ENCODE measurements around the gene SELENOS. TPM values are rescaled to one million over a fixed set of nuclear protein-coding genes. Genes with fewer than 3 reads are reported as not detected.

Gene SELENOS
- polyA plus RNA-seq, 1 donor from 2014 or later = 136 TPM

DNA sequence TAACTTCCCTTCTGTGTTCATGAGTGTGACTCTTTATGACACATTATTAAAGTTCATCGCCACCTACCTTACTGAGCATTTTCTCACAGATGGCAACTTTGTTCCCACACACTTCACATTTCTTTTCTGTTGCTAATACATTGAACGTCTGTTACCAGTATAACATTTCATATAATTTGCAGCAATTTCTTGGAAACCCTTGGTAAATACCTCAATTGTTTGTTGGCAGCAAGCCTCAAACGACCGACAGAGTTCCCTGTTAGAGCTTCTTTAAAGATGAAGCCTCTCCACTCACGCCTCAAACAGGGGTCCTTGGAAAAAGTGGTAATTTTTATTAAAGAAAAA, 22.3 kb downstream of the SELENOS start (continued):
- TF ChIP-seq, protein P1, sequence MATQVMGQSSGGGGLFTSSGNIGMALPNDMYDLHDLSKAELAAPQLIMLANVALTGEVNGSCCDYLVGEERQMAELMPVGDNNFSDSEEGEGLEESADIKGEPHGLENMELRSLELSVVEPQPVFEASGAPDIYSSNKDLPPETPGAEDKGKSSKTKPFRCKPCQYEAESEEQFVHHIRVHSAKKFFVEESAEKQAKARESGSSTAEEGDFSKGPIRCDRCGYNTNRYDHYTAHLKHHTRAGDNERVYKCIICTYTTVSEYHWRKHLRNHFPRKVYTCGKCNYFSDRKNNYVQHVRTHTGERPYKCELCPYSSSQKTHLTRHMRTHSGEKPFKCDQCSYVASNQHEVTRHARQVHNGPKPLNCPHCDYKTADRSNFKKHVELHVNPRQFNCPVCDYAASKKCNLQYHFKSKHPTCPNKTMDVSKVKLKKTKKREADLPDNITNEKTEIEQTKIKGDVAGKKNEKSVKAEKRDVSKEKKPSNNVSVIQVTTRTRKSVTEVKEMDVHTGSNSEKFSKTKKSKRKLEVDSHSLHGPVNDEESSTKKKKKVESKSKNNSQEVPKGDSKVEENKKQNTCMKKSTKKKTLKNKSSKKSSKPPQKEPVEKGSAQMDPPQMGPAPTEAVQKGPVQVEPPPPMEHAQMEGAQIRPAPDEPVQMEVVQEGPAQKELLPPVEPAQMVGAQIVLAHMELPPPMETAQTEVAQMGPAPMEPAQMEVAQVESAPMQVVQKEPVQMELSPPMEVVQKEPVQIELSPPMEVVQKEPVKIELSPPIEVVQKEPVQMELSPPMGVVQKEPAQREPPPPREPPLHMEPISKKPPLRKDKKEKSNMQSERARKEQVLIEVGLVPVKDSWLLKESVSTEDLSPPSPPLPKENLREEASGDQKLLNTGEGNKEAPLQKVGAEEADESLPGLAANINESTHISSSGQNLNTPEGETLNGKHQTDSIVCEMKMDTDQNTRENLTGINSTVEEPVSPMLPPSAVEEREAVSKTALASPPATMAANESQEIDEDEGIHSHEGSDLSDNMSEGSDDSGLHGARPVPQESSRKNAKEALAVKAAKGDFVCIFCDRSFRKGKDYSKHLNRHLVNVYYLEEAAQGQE (IDR thresholded peaks at IDR 0.05; ENCODE audit: borderline replicate concordance) = no peak
- no peak for TF ChIP-seq TAF1 (IDR thresholded peaks at IDR 0.05; ENCODE audit: low read depth)

DNA sequence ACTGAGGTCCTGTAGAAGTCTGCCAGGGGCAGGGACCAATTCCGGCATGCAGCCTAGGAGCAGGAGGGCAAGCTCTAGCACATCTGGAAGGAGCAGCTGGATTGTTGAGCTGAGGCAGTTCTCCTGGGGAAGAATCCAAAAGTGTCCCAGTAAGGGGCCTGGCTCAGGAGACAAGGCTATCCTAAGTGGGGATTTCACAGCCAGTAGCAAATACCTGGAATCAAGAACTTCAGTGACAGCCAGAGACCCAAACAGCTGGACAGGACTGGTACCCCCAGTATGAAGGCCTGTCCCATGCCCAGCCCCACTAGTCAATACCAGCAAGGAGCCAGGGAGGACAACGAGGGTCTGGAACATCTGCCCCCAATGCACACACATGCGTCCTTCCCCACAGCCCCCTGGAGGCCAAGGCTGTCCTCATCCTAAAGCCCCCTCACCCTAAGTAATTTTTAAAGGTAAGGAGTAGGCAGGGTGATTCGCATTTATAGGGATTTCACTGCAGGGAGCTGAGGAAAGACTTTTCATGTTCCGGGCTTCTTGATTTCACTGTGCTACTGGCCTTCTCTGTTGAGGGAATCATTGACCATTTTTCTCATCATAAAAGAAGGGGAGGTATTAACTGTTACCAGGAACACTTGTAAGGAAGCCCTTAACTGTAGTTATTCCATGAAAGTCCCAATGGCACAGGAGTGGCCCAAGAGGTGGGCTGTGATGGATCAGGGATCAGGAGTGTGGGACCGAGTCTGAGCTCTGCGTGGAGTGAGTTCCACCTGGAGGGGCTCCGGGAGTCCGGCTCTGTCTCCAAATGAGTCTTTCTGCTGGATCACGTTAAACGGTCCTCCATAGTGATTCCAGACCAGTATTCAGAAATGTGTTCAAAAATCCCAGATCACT, 22.9 kb downstream of the SELENOS start:
- H3K27me3 ChIP-seq (ENCODE audit: insufficient read depth, low read depth, low read length) = no peaks in the 10 kb centered on the region
- peaks cover 13% of the 10 kb centered on the region for H3K79me2 ChIP-seq (replicated peaks; ENCODE audit: insufficient read depth, low read length)
- H3K36me3 ChIP-seq (ENCODE audit: insufficient read depth, low read length) = no peaks in the 10 kb centered on the region
- H4K20me1 ChIP-seq (ENCODE audit: insufficient read depth) = no peaks in the 10 kb centered on the region
- no peak overlapping the region for H2AFZ ChIP-seq (ENCODE audit: low read depth, low read length)
- no peak overlapping the region for H3K9ac ChIP-seq (ENCODE audit: low read length)
- peaks cover 3% of the 10 kb centered on the region for H3F3A ChIP-seq (ENCODE audit: insufficient read depth, low read length, poor library complexity, severe bottlenecking)
- TF ChIP-seq TAF1 (IDR thresholded peaks at IDR 0.05; ENCODE audit: low read depth) = no peak
- TF ChIP-seq RAD21 (conservative IDR thresholded peaks at IDR 0.05) = no peak
- no peak for TF ChIP-seq EZH2 (IDR thresholded peaks at IDR 0.05; ENCODE audit: borderline replicate concordance, insufficient read depth, low read length, poor library complexity, severe bottlenecking)
- no peaks in the 10 kb centered on the region for H3K9me3 ChIP-seq (ENCODE audit: low read length)
- H3K9me2 ChIP-seq (ENCODE audit: insufficient read depth, low read length) = no peaks in the 10 kb centered on the region
- no peak overlapping the region for H3K27ac ChIP-seq (ENCODE audit: low read length)
- no peak overlapping the region for H3K4me3 ChIP-seq (ENCODE audit: low read length)
- H3K4me2 ChIP-seq (ENCODE audit: low read length) = no peak overlapping the region

DNA sequence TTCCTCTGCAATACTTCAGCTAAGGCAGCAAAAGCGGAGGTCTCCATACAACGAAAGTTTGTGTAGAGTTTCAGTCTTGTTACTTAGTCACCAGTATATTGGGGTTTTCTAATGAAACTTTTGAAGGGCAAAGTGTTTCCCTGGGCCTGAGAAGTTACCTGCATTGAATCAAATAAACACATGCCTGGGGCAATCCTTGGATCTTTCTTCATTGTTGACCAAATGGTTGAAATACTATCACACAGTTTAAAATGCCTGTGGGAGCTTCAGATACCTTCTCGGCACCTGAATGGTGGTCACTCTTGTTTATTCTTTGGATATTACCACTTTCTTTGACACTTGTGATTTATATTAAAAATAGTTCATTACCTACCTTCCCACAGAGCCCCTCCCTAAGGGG, 24.4 kb downstream of the SELENOS start:
- H3K9ac ChIP-seq (ENCODE audit: low read length) = no peak overlapping the region

More for the DNA sequence above, 24.4 kb downstream of the SELENOS start:
- TF ChIP-seq EP300 (conservative IDR thresholded peaks at IDR 0.05; ENCODE audit: poor library complexity, severe bottlenecking) (no peak), RAD21 (conservative IDR thresholded peaks at IDR 0.05) (no peak), SMC3 (conservative IDR thresholded peaks at IDR 0.05; ENCODE audit: poor library complexity) (no peak), MXI1 (conservative IDR thresholded peaks at IDR 0.05; ENCODE audit: poor library complexity, severe bottlenecking) (no peak), TAF1 (IDR thresholded peaks at IDR 0.05; ENCODE audit: low read depth) (no peak), POLR2AphosphoS5 (IDR thresholded peaks at IDR 0.05) (no peak), EZH2 (IDR thresholded peaks at IDR 0.05; ENCODE audit: borderline replicate concordance, insufficient read depth, low read length, poor library complexity, severe bottlenecking) (no peak)
- TF ChIP-seq, protein P1 (IDR thresholded peaks at IDR 0.05; ENCODE audit: borderline replicate concordance) = no peak
- TF ChIP-seq, protein P2, sequence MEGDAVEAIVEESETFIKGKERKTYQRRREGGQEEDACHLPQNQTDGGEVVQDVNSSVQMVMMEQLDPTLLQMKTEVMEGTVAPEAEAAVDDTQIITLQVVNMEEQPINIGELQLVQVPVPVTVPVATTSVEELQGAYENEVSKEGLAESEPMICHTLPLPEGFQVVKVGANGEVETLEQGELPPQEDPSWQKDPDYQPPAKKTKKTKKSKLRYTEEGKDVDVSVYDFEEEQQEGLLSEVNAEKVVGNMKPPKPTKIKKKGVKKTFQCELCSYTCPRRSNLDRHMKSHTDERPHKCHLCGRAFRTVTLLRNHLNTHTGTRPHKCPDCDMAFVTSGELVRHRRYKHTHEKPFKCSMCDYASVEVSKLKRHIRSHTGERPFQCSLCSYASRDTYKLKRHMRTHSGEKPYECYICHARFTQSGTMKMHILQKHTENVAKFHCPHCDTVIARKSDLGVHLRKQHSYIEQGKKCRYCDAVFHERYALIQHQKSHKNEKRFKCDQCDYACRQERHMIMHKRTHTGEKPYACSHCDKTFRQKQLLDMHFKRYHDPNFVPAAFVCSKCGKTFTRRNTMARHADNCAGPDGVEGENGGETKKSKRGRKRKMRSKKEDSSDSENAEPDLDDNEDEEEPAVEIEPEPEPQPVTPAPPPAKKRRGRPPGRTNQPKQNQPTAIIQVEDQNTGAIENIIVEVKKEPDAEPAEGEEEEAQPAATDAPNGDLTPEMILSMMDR (IDR thresholded peaks at IDR 0.05; ENCODE audit: poor library complexity, severe bottlenecking) = no peak
- H3K9me2 ChIP-seq (ENCODE audit: insufficient read depth, low read length) = no peaks in the 10 kb centered on the region
- H3K79me2 ChIP-seq (replicated peaks; ENCODE audit: insufficient read depth, low read length) = peaks cover 26% of the 10 kb centered on the region
- no peak overlapping the region for H3K27ac ChIP-seq (ENCODE audit: low read length)
- no peaks in the 10 kb centered on the region for H3K27me3 ChIP-seq (ENCODE audit: insufficient read depth, low read depth, low read length)
- no peaks in the 10 kb centered on the region for H3K36me3 ChIP-seq (ENCODE audit: insufficient read depth, low read length)
- H3K9me3 ChIP-seq (ENCODE audit: low read length) = no peaks in the 10 kb centered on the region
- peak overlapping the region; percentile 75 for H3K4me3 ChIP-seq (ENCODE audit: low read length)
- H3K4me2 ChIP-seq (ENCODE audit: low read length) = no peak overlapping the region
- no peaks in the 10 kb centered on the region for H4K20me1 ChIP-seq (ENCODE audit: insufficient read depth)
- peaks cover 3% of the 10 kb centered on the region for H3F3A ChIP-seq (ENCODE audit: insufficient read depth, low read length, poor library complexity, severe bottlenecking)
- no peak overlapping the region for H2AFZ ChIP-seq (ENCODE audit: low read depth, low read length)
